ENCODE data around the gene HPS5.

DNA sequence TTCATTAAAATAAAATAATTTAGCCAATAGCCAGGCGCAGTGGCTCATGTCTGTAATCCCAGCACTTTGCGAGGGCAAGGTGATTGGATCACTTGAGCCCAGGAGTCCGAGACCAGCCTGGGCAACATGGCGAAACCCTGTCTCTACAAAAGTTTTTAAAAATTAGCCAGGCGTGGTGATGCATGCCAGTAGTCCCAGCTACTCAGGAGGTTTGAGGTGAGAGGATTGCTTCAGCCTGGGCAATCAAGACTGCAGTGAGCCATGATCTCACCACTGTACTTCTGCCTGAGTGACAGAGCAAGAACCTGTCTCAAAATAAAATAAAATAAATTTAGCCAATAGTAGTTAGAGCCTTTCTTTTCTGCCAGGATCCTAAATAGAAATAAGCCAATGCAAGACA lies 12.2 kb downstream of the HPS5 start:
- TF ChIP-seq, protein P1, sequence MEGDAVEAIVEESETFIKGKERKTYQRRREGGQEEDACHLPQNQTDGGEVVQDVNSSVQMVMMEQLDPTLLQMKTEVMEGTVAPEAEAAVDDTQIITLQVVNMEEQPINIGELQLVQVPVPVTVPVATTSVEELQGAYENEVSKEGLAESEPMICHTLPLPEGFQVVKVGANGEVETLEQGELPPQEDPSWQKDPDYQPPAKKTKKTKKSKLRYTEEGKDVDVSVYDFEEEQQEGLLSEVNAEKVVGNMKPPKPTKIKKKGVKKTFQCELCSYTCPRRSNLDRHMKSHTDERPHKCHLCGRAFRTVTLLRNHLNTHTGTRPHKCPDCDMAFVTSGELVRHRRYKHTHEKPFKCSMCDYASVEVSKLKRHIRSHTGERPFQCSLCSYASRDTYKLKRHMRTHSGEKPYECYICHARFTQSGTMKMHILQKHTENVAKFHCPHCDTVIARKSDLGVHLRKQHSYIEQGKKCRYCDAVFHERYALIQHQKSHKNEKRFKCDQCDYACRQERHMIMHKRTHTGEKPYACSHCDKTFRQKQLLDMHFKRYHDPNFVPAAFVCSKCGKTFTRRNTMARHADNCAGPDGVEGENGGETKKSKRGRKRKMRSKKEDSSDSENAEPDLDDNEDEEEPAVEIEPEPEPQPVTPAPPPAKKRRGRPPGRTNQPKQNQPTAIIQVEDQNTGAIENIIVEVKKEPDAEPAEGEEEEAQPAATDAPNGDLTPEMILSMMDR (conservative IDR thresholded peaks at IDR 0.05; ENCODE audit: low read length) = no peak
- no peak for TF ChIP-seq EZH2phosphoT487 (IDR thresholded peaks at IDR 0.05; ENCODE audit: borderline replicate concordance)
